HG02623 (cell line): Measurements from ENCODE around the gene SPON2.

Source experiments
- ATAC-seq: cut with Tn5 transposase; IDR thresholded peaks from one replicate; pipeline ENCODE4 v1.9.1; 2021; ENCODE audit warnings: moderate library complexity; ENCODE audit not compliant: unreplicated experiment

Gene SPON2

DNA sequence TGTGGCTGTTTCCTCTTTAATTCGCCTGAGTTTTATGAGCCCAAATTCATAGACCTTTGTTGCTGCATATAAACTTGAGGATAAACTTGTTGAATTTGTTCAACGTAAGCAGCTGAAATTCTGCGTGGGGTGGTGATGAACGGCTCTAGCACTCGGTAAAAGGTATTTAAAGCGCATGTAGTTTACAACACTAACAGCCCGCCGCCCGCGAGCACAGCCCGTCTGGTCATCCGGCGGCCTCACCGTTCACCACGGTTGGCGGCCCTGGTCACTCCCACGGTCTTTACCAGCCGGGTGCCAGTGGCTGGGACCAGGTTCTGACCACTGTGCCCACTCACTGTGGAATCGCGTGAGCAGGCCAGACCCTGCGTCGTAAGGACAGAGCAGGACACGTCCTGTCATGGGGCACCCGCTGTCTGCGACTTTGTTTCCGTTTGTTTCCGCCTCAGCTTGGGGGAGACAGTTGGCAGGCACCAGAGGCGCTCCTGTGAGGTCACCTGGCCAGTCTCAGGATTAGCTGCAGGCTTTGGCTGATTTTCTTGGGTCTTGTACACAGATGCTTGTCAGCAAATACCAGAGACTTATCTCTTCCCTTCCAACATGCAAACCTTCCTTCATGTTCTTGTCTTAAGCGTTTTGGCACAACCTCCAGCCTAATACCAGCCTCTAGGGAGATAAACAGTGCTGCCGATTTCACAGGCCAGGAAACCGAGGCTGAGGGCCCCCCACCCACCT, 36.8 kb upstream of the SPON2 start:
- no peak for ATAC-seq

GRCh38 chr4:1208266-1208961, 36.0 kb upstream of the SPON2 start:
- no peak for ATAC-seq

DNA sequence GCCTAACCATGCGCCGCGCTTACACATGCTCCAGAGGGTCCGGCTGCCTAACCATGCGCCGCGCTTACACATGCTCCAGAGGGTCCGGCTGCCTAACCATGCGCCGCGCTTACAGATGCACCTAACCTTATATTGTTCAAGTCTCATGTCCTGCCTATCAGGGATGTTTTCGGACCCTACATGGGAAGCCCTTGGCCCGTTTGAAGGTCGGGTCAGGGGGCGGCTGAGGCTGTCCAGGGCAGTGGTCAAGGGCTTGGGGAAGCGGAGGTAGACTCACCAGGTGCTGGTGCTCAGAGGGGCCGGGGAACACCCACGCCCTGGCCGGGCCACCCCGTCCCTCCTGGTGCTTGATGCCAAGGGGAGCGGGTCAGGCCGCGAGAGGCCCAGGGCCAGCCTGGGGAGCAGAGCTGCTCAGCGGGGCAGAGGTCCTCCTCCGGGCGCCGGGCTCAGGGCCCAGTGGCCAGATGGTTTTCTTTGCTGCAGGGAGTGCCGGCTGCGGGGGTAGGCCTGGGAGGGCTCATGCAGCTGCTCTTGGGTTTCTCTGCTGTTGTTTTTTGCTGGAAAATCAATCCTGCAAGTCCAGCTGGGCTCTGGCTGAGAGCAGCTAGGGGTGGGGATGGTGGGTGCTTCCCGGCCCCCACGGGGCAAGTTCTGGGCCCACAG, 35.4 kb upstream of the SPON2 start:
- no peak for ATAC-seq

DNA sequence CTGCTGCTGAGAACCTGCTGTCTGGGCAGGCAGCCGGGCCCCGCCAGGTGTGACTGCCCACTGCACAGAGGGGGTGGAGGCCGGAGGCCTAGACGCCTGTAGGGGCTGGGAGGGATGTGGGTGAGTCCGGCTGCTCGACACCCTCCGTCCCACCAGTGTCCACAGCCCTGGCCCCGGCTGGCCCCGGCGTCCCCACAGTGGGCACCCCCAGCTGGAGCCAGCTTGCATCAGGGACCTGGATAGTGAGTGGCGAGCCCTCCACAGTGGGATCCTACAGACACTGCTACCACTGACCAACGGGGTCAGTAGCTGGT, 34.7 kb upstream of the SPON2 start:
- ATAC-seq = no peak

- ATAC-seq = no peak
Observed at GRCh38 chr4:1206299-1207156, 34.1 kb upstream of the SPON2 start.

- no peak for ATAC-seq
Observed at GRCh38 chr4:1205586-1206298, 33.4 kb upstream of the SPON2 start.

DNA sequence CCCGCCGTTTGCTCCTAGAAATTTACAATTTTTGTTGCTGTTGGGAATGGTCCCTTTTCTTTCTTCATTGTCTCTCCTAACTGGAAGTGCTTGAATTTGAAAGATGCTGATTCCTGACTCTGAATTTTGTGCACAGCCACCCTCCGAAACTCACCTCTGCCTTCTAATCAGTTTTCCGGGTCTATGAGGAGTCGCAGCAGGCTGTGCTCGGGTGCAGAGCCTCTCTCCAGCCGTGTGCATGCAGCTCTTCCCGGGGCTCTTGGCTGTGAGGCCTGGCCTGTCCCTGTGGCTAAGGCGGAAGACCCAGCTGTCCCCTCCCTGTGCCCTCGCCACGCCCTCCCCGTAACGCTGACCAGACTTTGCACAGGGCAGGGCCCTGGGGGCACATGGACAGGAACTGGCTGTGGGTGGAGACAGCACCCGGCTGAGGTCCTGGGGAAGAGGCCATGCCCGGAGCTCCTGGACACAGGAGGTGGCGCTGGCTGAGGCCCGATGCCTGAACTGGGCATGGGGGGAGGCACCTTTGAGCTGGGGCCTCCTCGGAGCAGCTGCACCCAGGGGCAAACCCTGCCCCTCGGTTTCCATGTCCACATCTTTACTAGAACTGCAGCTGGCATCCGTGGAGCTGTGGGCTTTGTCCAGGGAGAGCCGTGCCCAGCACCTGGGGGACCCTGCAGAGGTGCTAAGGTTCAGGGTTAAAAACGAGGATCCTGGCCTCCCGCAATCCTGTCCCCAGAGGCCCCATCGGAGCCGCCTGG, 32.6 kb upstream of the SPON2 start:
- ATAC-seq = no peak

GRCh38 chr4:1204286-1204827, 32.0 kb upstream of the SPON2 start:
- no peak for ATAC-seq

- ATAC-seq = no peak
Observed at GRCh38 chr4:1203026-1203616, 30.7 kb upstream of the SPON2 start.

DNA sequence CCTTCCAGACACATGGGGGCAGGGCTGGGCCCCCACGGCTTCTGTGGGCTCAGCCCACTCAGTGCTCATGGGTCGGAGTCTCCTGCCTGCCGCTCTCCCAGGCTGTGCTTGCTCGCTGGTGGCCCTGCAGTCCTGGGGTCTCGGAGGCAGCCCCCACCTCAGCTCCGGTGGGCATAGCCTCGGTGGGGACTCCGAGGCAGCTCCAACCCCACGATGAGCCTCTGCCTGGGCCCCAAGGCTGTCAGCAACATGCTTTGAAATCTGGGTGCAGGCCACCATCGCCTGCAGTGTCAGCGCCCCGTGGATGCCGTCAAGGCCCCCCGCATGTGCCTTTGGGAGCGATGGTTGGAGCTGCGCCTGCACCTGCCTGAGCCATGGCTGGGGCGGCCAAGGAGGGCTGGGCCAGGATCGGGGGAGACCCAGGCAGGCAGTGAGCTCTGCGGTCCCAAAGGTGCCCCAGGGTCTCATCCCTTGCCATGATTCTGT, 30.2 kb upstream of the SPON2 start:
- no peak for ATAC-seq

- no peak for ATAC-seq
Observed at GRCh38 chr4:1201851-1202525, 29.6 kb upstream of the SPON2 start.

GRCh38 chr4:1200425-1201035, 28.1 kb upstream of the SPON2 start:
- ATAC-seq = peak; percentile 14

GRCh38 chr4:1199556-1200331, 27.4 kb upstream of the SPON2 start:
- ATAC-seq = no peak

GRCh38 chr4:1198098-1198844, 25.9 kb upstream of the SPON2 start:
- no peak for ATAC-seq

DNA sequence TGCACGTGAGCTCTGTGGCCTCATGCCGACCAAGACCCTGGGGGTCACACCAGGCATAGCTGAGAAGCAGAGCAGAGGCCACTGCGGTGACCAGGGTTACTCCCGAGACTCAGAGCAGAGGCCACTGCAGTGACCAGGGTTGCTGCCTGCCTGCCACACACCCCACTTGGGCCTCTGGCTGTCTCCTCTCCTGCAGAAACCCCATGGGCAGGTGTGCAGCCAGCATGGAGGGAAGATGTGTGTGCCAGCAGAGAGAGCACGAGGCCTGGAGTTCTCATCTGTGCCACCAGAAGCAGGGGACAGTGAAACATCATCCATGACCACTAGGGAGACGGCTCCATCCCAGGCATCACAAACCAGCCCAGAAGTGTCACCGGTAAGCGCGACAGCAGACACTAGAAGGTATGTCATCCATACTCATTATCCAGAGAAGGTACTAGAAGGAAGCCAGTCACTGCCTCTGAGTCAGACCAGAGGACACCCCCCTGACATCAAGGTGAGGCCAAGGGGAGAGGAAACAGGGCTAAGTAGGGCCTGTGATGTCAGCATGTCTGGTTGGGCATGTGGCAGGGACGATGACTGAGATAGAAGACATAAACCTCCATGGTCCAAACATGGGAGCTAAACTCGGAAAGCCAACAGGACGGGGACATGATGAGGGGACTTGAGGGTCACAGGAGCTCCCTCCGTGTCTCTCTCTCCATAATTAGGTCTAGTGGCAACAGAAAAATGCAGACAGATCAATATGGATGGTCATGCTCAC, 24.2 kb upstream of the SPON2 start:
- no peak for ATAC-seq

DNA sequence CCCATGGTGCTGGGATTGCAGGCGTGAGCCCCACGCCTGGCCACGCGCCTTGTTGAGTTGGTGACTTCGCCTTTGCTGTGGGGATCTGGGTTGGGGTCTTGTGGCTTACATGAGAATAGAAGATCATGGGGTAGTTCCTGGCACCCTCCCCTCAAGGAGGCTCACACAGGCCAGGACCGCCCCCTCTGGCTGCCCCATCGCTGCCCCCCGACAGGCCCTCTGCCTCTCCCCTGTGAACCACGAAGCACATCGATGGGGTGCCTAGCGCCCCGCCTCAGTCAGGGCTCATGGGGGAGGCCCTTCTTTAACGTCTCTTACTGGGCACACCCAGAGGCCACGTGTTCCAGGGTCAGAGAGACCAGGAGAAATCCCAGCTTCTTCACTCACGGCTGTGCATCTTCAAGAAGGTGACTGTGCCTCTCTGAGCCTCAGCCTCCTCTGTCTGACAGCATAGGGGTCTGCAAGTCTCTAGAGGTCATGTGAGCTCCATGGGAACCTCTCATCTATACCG, 23.6 kb upstream of the SPON2 start:
- ATAC-seq = no peak
